HepG2 (cell line): ENCODE data around the gene CD300LG. TPM values are rescaled to one million over a fixed set of nuclear protein-coding genes. Genes with fewer than 3 reads are reported as not detected.
A peak's percentile ranks its signal among the peaks of the same experiment; 100 is the strongest.

Experiments
- ARHGAP35 ChIP-seq: sonication (generic); formaldehyde crosslinking; IDR thresholded peaks from 2 replicates; pipeline ENCODE4 v1.9.0; 2022; ENCODE audit warnings: mild to moderate bottlenecking, inconsistent platforms, moderate library complexity, missing genetic modification reagents, borderline replicate concordance
- ARID2 ChIP-seq: sonication (generic); formaldehyde crosslinking; IDR thresholded peaks from 2 replicates; pipeline ENCODE4 v1.8.1; 2022; ENCODE audit warnings: mild to moderate bottlenecking, missing genetic modification reagents, borderline replicate concordance
- CBX1 ChIP-seq: IDR thresholded peaks from one replicate; pipeline ENCODE4 v1.6.1; 2016; ENCODE audit warnings: antibody characterized with exemption, low read depth
- CHCHD3 ChIP-seq: sonication (generic); formaldehyde crosslinking; IDR thresholded peaks from 2 replicates; pipeline ENCODE4 v1.8.0; 2022; ENCODE audit warnings: mild to moderate bottlenecking, missing genetic modification reagents, moderate library complexity
- GATA4 ChIP-seq: sonication (generic); IDR thresholded peaks from 2 replicates; pipeline ENCODE4 v1.6.1; 2016; ENCODE audit warnings: antibody characterized with exemption, low read depth, borderline replicate concordance
- IRF2 ChIP-seq: IDR thresholded peaks from 2 replicates; pipeline ENCODE4 v1.6.1; 2018; ENCODE audit warnings: missing genetic modification reagents, missing compliant biosample characterization
- KAT8 ChIP-seq: IDR thresholded peaks from 2 replicates; pipeline ENCODE4 v1.6.1; 2016; ENCODE audit warnings: missing genetic modification reagents, missing compliant biosample characterization
- PBX3 ChIP-seq: sonication (generic); formaldehyde crosslinking; IDR thresholded peaks from 2 replicates; pipeline ENCODE4 v1.8.1; 2023; ENCODE audit warnings: missing genetic modification reagents, inconsistent platforms, borderline replicate concordance
- SP5 ChIP-seq: IDR thresholded peaks from 2 replicates; pipeline ENCODE4 v1.6.1; 2016; ENCODE audit warnings: low read depth, borderline replicate concordance
- U2AF2 ChIP-seq: fragments of 200-400 bp; formaldehyde crosslinking; IDR thresholded peaks from 2 replicates; pipeline ENCODE4 v1.6.1; 2017; ENCODE audit warnings: low read depth, mild to moderate bottlenecking, low read length
- ZKSCAN1 ChIP-seq: fragments of 150-350 bp; IDR thresholded peaks from 2 replicates; pipeline ENCODE4 v1.6.1; 2014; ENCODE audit warnings: low read length
- ZMYM2 ChIP-seq: sonication (generic); formaldehyde crosslinking; IDR thresholded peaks from 2 replicates; pipeline ENCODE4 v1.8.0; 2022; ENCODE audit warnings: mild to moderate bottlenecking, missing genetic modification reagents
- ZNF160 ChIP-seq: sonication (generic); formaldehyde crosslinking; IDR thresholded peaks from 2 replicates; pipeline ENCODE4 v1.8.0; 2022; ENCODE audit warnings: mild to moderate bottlenecking, inconsistent platforms, missing genetic modification reagents
- ZNF296 ChIP-seq: sonication (generic); formaldehyde crosslinking; conservative IDR thresholded peaks from 2 replicates; pipeline ENCODE4 v1.5.0; 2020; ENCODE audit warnings: mild to moderate bottlenecking, missing genetic modification reagents
- ZNF704 ChIP-seq: sonication (generic); formaldehyde crosslinking; IDR thresholded peaks from 2 replicates; pipeline ENCODE4 v1.8.1; 2023; ENCODE audit warnings: mild to moderate bottlenecking, inconsistent platforms, moderate library complexity, missing genetic modification reagents, borderline replicate concordance
- ZUFSP ChIP-seq: sonication (generic); formaldehyde crosslinking; IDR thresholded peaks from 2 replicates; pipeline ENCODE4 v1.9.0; 2021; ENCODE audit warnings: missing genetic modification reagents, mild to moderate bottlenecking, borderline replicate concordance
- polyA plus RNA-seq, 8 experiments: library from polyadenylated mRNA; depleted of rRNA in 3 of 8; stranded (reverse) in 7 of 8; unstranded in 1 of 8; fragments of >200 nt; fragmentation: Illumina TruSeq in 4 of 8; extraction: Trizol in 4 of 8; gene quantifications; 2 replicates each; pipeline versions ENCODE4 v1.2.1 to v1.2.3, GENCODE V29; 2011 to 2016; ENCODE audit warnings: low read depth in 4 of 8, missing spikeins in 1 of 8, mixed read lengths in 1 of 8; ENCODE audit not compliant: insufficient read depth in 1 of 8
- total RNA-seq, 5 experiments: library from RNA; depleted of rRNA; stranded (reverse); fragments of >200 nt; fragmentation: Illumina TruSeq; extraction: Trizol; gene quantifications; 2 replicates each; pipeline ENCODE4 v1.2.3, GENCODE V29; 2016; ENCODE audit warnings: low read depth in 1 of 5
- TF ChIP-seq, protein P1 (sequence below): IDR thresholded peaks from 2 replicates; pipeline ENCODE4 v1.6.1; 2016; ENCODE audit warnings: missing biosample characterization, missing genetic modification reagents, low read depth
- TF ChIP-seq, protein P2 (sequence below): sonication (generic); formaldehyde crosslinking; IDR thresholded peaks from 2 replicates; pipeline ENCODE4 v1.4.0; 2020; ENCODE audit warnings: missing genetic modification reagents
- TF ChIP-seq, protein P3 (sequence below): sonication (generic); formaldehyde crosslinking; conservative IDR thresholded peaks from 2 replicates; pipeline ENCODE4 v1.4.0; 2020; ENCODE audit warnings: mild to moderate bottlenecking, missing genetic modification reagents, moderate library complexity

The CD300LG gene
- total and polyA plus RNA-seq, 2 of the 13 experiments (the other 11 are each of a cell fraction or from before 2014, with no cell fraction given): not detected

- TF ChIP-seq KAT8 (peak; percentile 46; the same call in 1 of the 2 replicates), CBX1 (no peak), GATA4 (no peak), CHCHD3 (no peak), U2AF2 (no peak), SP5 (no peak), ZNF704 (CRISPR knock-in tag) (no peak), ZMYM2 (CRISPR knock-in tag) (no peak), ZKSCAN1 (no peak), ZNF160 (CRISPR knock-in tag) (no peak), ARHGAP35 (no peak), ZUFSP (CRISPR knock-in tag) (no peak), ZNF296 (CRISPR knock-in tag) (no peak), IRF2 (CRISPR knock-in tag) (peak; percentile 63; the same call in 1 of the 2 replicates), PBX3 (no peak), ARID2 (CRISPR knock-in tag) (no peak)
- TF ChIP-seq, protein P1, sequence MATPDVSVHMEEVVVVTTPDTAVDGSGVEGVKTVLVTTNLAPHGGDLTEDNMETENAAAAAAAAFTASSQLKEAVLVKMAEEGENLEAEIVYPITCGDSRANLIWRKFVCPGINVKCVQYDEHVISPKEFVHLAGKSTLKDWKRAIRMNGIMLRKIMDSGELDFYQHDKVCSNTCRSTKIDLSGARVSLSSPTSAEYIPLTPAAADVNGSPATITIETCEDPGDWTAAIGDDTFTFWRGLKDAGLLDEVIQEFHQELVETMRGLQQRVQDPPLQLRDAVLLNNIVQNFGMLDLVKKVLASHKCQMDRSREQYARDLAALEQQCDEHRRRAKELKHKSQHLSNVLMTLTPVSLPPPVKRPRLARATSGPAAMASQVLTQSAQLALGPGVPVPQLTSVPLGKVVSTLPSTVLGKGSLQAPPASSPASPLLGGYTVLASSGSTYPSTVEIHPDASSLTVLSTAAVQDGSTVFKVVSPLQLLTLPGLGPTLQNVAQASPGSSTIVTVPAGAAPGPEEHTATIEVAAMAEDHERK: no peak
- TF ChIP-seq, protein P2, sequence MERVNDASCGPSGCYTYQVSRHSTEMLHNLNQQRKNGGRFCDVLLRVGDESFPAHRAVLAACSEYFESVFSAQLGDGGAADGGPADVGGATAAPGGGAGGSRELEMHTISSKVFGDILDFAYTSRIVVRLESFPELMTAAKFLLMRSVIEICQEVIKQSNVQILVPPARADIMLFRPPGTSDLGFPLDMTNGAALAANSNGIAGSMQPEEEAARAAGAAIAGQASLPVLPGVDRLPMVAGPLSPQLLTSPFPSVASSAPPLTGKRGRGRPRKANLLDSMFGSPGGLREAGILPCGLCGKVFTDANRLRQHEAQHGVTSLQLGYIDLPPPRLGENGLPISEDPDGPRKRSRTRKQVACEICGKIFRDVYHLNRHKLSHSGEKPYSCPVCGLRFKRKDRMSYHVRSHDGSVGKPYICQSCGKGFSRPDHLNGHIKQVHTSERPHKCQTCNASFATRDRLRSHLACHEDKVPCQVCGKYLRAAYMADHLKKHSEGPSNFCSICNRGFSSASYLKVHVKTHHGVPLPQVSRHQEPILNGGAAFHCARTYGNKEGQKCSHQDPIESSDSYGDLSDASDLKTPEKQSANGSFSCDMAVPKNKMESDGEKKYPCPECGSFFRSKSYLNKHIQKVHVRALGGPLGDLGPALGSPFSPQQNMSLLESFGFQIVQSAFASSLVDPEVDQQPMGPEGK (CRISPR knock-in tag): peak; percentile 58; the same call in 1 of the 2 replicates
- TF ChIP-seq, protein P3, sequence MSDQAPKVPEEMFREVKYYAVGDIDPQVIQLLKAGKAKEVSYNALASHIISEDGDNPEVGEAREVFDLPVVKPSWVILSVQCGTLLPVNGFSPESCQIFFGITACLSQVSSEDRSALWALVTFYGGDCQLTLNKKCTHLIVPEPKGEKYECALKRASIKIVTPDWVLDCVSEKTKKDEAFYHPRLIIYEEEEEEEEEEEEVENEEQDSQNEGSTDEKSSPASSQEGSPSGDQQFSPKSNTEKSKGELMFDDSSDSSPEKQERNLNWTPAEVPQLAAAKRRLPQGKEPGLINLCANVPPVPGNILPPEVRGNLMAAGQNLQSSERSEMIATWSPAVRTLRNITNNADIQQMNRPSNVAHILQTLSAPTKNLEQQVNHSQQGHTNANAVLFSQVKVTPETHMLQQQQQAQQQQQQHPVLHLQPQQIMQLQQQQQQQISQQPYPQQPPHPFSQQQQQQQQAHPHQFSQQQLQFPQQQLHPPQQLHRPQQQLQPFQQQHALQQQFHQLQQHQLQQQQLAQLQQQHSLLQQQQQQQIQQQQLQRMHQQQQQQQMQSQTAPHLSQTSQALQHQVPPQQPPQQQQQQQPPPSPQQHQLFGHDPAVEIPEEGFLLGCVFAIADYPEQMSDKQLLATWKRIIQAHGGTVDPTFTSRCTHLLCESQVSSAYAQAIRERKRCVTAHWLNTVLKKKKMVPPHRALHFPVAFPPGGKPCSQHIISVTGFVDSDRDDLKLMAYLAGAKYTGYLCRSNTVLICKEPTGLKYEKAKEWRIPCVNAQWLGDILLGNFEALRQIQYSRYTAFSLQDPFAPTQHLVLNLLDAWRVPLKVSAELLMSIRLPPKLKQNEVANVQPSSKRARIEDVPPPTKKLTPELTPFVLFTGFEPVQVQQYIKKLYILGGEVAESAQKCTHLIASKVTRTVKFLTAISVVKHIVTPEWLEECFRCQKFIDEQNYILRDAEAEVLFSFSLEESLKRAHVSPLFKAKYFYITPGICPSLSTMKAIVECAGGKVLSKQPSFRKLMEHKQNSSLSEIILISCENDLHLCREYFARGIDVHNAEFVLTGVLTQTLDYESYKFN (CRISPR knock-in tag): no peak
Measured at GRCh38 chr17:43846221-43846712, 709 bp upstream of the CD300LG start (continued).
